ENCODE measurements around the gene DDX18.

GRCh38 chr2:117851969-117852368 lies 37.5 kb downstream of the DDX18 start:
- TF ChIP-seq CTCF (IDR thresholded peaks at IDR 0.05) (no peak), POLR2A (IDR thresholded peaks at IDR 0.05) (no peak), POLR2AphosphoS5 (IDR thresholded peaks at IDR 0.05) (no peak)
